ENCODE results near the gene DNAAF6.

The DNAAF6 gene

DNA sequence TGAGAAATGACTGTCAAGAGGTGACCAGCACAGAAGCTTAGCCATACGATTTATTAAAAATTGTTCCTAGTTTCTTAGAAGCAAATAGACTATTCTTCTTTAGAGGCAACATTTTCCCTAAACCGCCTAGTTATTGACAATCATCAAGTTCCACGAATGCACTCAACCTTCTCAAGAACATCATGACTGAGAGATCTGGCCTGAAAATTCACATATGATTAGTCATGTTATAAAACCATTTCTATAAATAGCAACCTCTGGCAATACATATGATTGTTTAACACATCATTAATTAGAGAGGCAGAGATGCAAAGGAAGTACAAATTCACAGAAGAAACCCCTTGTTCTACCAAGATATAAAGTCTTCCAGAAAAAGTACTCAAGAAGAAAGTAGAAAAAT, 6.9 kb upstream of the DNAAF6 start:
- no peak overlapping the region for H3K27ac ChIP-seq
- no peak for TF ChIP-seq CTCF (conservative IDR thresholded peaks at IDR 0.05)

GRCh38 chrX:107204068-107204605, 2.3 kb upstream of the DNAAF6 start:
- H3K27ac ChIP-seq, result no peak overlapping the region
- TF ChIP-seq CTCF (conservative IDR thresholded peaks at IDR 0.05), result no peak

GRCh38 chrX:107206697-107207065, 270 bp downstream of the DNAAF6 start:
- no peak overlapping the region for H3K27ac ChIP-seq
- TF ChIP-seq CTCF (conservative IDR thresholded peaks at IDR 0.05), result no peak

- no peak overlapping the region for H3K27ac ChIP-seq
- TF ChIP-seq CTCF (conservative IDR thresholded peaks at IDR 0.05), result no peak
Observed at GRCh38 chrX:107207089-107207488, 678 bp downstream of the DNAAF6 start.

DNA sequence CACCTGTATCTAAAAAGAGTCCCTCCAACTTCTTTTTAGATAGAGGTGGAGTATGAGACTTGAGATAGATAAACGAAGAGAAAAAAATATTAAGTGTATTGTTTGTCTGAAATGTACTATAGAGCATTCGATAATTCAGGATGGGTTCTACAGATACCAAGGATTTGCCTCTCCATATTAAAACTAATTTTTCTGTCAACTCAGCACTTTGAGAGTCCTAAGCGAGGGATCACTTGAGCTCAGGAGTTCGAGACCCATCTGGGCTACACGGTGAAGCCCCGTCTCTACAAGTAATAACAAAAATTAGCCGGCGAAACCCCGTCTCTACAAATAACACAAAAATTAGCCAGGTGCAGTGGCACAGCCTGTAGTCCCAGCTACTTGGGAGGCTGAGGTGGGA, 1.5 kb downstream of the DNAAF6 start:
- H3K27ac ChIP-seq, result no peak overlapping the region
- TF ChIP-seq CTCF (conservative IDR thresholded peaks at IDR 0.05), result no peak

- H3K27ac ChIP-seq, result no peak overlapping the region
- TF ChIP-seq CTCF (conservative IDR thresholded peaks at IDR 0.05), result no peak
Observed at GRCh38 chrX:107213477-107213876, 7.1 kb downstream of the DNAAF6 start.

GRCh38 chrX:107226757-107227156, 20.3 kb downstream of the DNAAF6 start:
- no peak for TF ChIP-seq CTCF (conservative IDR thresholded peaks at IDR 0.05)
- no peak overlapping the region for H3K27ac ChIP-seq
